Progenitor cell of endocrine pancreas (in vitro differentiated cells): Measurements from ENCODE around the gene OGFOD2. TPM values are rescaled to one million over a fixed set of nuclear protein-coding genes. Genes with fewer than 3 reads are reported as not detected.

Experiments
- DNase-seq: peaks from one replicate; pipeline ENCODE4 v3.0.0; 2021; ENCODE audit warnings: low spot score; ENCODE audit not compliant: unreplicated experiment
- H3K27ac Mint-ChIP-seq: 2 replicates; pipeline ENCODE4 v1.8.0; 2021; ENCODE audit warnings: mild to moderate bottlenecking, moderate library complexity, mixed read lengths
- H3K27me3 Mint-ChIP-seq: 2 replicates; pipeline ENCODE4 v1.8.0; 2021; ENCODE audit warnings: mixed read lengths
- H3K36me3 Mint-ChIP-seq: 2 replicates; pipeline ENCODE4 v1.8.0; 2022; ENCODE audit warnings: mixed read lengths; ENCODE audit not compliant: insufficient read depth
- H3K4me1 Mint-ChIP-seq: 2 replicates; pipeline ENCODE4 v1.8.0; 2021; ENCODE audit warnings: low read depth, mixed read lengths
- H3K4me3 Mint-ChIP-seq: 2 replicates; pipeline ENCODE4 v1.8.0; 2021; ENCODE audit warnings: low read depth, mild to moderate bottlenecking, moderate library complexity, mixed read lengths
- H3K9me3 Mint-ChIP-seq: 2 replicates; pipeline ENCODE4 v1.8.0; 2021; ENCODE audit warnings: low read depth, mixed read lengths
- total RNA-seq: library from RNA; stranded (reverse); gene quantifications from 2 replicates; pipeline ENCODE4 v1.2.1, GENCODE V29; 2021
- TF ChIP-seq, protein P1 (sequence below): fragments of 200-600 bp; sonication (generic); IDR thresholded peaks from one replicate; pipeline ENCODE4 v1.5.0; 2021; ENCODE audit warnings: antibody characterized with exemption, mild to moderate bottlenecking; ENCODE audit not compliant: unreplicated experiment

The OGFOD2 gene
- total RNA-seq, 1 donor from 2014 or later: 16.1 TPM

DNA sequence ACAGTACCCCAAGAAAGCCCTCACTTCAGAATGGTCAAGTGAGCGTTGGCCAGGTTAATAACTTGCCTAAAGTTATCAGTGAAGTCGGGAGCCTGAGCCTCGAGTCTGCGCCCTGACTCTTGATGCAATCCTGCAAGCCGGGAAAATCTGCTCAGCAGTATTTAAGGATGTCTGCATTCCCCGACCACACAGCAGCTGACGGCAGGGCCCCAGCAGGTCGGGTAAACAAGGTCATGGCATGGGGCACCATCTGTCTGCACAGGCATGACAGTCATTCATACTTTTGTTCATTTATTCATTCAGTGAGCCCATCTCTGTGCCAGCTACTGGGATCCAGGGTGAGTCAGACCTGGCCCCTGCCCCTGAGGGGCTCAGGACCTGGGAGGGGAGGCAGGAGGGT lies 19.9 kb upstream of the OGFOD2 start:
- no peaks in the 10 kb centered on the region for H3K27me3 Mint-ChIP-seq
- no peaks in the 10 kb centered on the region for H3K9me3 Mint-ChIP-seq
- H3K27ac Mint-ChIP-seq: no peak overlapping the region
- H3K4me1 Mint-ChIP-seq: no peaks in the 10 kb centered on the region
- no peaks in the 10 kb centered on the region for H3K36me3 Mint-ChIP-seq
- TF ChIP-seq, protein P1, sequence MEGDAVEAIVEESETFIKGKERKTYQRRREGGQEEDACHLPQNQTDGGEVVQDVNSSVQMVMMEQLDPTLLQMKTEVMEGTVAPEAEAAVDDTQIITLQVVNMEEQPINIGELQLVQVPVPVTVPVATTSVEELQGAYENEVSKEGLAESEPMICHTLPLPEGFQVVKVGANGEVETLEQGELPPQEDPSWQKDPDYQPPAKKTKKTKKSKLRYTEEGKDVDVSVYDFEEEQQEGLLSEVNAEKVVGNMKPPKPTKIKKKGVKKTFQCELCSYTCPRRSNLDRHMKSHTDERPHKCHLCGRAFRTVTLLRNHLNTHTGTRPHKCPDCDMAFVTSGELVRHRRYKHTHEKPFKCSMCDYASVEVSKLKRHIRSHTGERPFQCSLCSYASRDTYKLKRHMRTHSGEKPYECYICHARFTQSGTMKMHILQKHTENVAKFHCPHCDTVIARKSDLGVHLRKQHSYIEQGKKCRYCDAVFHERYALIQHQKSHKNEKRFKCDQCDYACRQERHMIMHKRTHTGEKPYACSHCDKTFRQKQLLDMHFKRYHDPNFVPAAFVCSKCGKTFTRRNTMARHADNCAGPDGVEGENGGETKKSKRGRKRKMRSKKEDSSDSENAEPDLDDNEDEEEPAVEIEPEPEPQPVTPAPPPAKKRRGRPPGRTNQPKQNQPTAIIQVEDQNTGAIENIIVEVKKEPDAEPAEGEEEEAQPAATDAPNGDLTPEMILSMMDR: no peak
- DNase-seq: no peak
- H3K4me3 Mint-ChIP-seq: no peak overlapping the region

DNA sequence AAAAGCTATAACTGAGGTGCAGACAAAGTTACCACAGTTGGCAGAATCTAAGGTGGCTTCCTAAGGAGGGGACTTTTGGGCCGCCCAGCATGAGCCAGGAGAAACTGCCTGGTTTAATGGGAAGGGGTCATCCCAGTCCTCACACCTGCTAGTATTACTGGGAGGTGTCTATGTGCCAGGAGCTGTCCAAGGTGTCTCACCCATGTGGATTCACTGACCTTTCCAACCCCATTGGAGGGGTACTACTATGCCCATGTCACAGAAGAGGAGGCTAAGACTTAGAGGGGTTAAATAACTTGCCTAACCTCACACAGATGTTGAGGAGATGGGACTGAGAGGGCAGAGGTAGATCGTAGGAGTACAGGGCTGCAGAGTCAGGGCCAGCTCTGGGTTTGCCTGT lies 19.0 kb upstream of the OGFOD2 start:
- Mint-ChIP-seq H3K27ac (no peak overlapping the region), H3K27me3 (no peaks in the 10 kb centered on the region), H3K9me3 (no peaks in the 10 kb centered on the region), H3K36me3 (no peaks in the 10 kb centered on the region), H3K4me1 (no peaks in the 10 kb centered on the region), H3K4me3 (no peak overlapping the region)
- DNase-seq: no peak
- TF ChIP-seq, protein P1: no peak

DNA sequence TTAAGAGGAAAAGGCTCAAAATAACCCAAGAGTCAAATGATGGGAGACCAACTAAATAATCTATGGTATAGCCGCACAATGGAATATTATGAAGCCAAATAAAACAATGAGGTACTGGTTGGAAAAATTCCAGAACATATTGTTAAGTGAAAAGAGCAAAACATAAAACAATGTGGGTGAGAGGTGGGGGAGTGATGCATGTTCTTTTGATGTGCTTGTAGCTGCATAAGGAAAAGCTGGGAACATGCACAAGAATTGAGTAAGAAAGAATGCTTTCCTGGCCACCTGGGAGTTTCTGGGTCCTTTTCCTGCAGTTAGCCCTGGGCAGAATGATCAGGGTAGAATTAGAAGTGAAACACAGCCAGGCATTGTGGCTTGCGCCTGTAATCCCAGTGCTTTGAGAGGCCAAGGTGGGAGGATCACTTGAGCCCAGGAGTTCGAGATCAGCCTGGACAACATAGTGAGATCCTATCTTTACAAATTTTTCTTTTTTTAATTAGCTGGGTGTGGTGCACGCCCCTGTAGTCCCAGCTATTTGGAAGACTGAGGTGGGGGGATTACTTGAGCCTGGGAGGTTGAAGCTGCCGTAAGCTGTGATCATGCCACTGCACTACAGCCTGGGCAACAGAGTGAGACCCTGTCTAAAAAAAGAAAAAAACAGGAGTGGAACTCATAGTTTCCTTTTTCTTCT lies 16.7 kb upstream of the OGFOD2 start:
- H3K27ac Mint-ChIP-seq: no peak overlapping the region
- H3K27me3 Mint-ChIP-seq: no peaks in the 10 kb centered on the region
- DNase-seq: no peak
- H3K36me3 Mint-ChIP-seq: no peaks in the 10 kb centered on the region
- H3K4me1 Mint-ChIP-seq: no peaks in the 10 kb centered on the region
- H3K9me3 Mint-ChIP-seq: no peaks in the 10 kb centered on the region
- TF ChIP-seq, protein P1: no peak
- no peak overlapping the region for H3K4me3 Mint-ChIP-seq

DNA sequence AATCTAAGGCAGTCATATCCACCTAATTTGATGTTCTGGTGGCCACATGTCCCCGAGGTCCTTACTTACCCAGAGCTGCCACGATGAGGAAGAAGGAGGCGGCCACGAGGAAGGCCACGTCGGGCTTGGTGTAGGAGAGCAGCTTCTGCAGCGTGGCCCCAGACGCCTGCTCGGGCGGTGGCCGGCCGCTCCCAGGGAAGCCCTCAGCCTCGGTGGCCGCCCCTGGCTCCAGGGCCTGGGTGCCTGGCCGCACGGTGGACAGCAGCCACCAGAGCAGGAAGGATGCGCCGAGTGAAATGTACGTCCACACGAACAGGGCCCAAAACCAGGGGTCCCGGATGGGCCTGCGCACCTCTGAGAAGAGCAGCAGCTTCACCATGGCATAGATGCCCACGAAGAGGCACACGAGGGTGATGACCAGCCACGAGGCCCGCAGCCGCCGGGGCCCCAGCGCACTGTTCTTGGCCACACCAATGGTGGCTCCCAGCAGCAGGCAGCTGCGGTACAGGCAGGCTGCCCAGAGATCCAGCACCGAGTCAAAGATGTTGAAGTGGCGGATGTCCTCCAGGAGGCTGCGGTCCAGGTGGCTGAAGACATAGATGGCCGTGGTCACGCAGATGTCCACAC lies 15.4 kb upstream of the OGFOD2 start:
- Mint-ChIP-seq H3K4me1 (no peaks in the 10 kb centered on the region), H3K27me3 (peaks cover 2% of the 10 kb centered on the region), H3K4me3 (no peak overlapping the region), H3K9me3 (no peaks in the 10 kb centered on the region), H3K36me3 (no peaks in the 10 kb centered on the region), H3K27ac (no peak overlapping the region)
- DNase-seq: no peak
- TF ChIP-seq, protein P1: no peak

DNA sequence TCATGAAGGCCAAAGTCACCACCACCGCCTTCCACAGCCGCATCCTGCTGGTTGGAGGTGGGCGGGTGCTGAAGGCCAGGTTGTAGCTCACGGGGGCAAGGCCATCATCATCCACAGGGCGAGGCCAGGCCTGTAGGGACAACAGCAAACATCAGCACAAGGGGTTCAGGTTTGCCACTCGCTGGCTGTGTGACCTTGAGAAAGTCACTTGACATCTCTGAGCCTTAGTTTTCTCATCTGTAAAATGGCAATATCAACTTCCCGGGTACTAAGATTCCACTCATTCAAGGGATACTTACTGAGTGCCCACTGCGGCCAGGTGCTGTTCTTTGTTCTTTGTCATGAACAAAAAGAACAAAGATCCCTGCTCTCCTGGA lies 14.9 kb upstream of the OGFOD2 start:
- TF ChIP-seq, protein P1: no peak
- Mint-ChIP-seq H3K36me3 (no peaks in the 10 kb centered on the region), H3K9me3 (no peaks in the 10 kb centered on the region), H3K4me3 (no peak overlapping the region), H3K27me3 (peaks cover 5% of the 10 kb centered on the region), H3K4me1 (peaks cover 1% of the 10 kb centered on the region), H3K27ac (no peak overlapping the region)
- DNase-seq: no peak
